ENCODE measurements around the gene ZEB2. TPM values are rescaled to one million over a fixed set of nuclear protein-coding genes. Genes with fewer than 3 reads are reported as not detected.

ZEB2 gene
- total RNA-seq, 1 experiment from 2014 or later, result 1.2 TPM

- Histone ChIP-seq H3K4me1 (ENCODE audit: insufficient read depth, low read length) (peaks cover 12% of the 10 kb centered on the region; the same call in 1 of the 2 replicates), H3K79me2 (ENCODE audit: insufficient read depth, low read length) (no peaks in the 10 kb centered on the region), H3K23ac (ENCODE audit: insufficient read length, low read depth, low read length) (no peak overlapping the region), H3K9ac (ENCODE audit: extremely low read depth, insufficient read length, low read length) (no peak overlapping the region), H2BK15ac (ENCODE audit: low read depth, low read length) (no peak overlapping the region), H3K4me2 (ENCODE audit: insufficient read depth, insufficient read length, low read length) (no peak overlapping the region), H3K18ac (ENCODE audit: insufficient read length, low read depth, low read length) (no peak overlapping the region), H3K27me3 (ENCODE audit: insufficient read depth, low read length) (peaks cover 5% of the 10 kb centered on the region; the same call in 1 of the 2 replicates), H3K14ac (ENCODE audit: insufficient read depth, low read length) (no peak overlapping the region), H2BK12ac (ENCODE audit: insufficient read length, low read depth, low read length) (no peak overlapping the region), H4K20me1 (ENCODE audit: control insufficient read depth, insufficient read depth, insufficient read length) (no peaks in the 10 kb centered on the region), H3K56ac (ENCODE audit: insufficient read length, low read depth, low read length) (no peak overlapping the region), H2AFZ (ENCODE audit: low read length) (no peak overlapping the region), H2BK20ac (ENCODE audit: low read depth, low read length, poor library complexity, severe bottlenecking) (no peak overlapping the region), H3T11ph (ENCODE audit: low read length) (no peak overlapping the region), H3K4ac (ENCODE audit: low read depth, low read length) (no peak overlapping the region), H2AK5ac (ENCODE audit: insufficient read length, low read length) (no peak overlapping the region), H4K8ac (replicated peaks; ENCODE audit: insufficient read length, low read depth, low read length) (no peak overlapping the region), H3K27ac (ENCODE audit: insufficient read length, low read depth, low read length) (no peak overlapping the region), H2BK5ac (ENCODE audit: insufficient read length, low read length) (no peak overlapping the region), H2BK120ac (ENCODE audit: low read depth, low read length, poor library complexity, severe bottlenecking) (no peak overlapping the region), H3K23me2 (ENCODE audit: insufficient read length, low read depth, low read length, poor library complexity, severe bottlenecking) (no peaks in the 10 kb centered on the region), H4K5ac (ENCODE audit: insufficient read length, low read depth, low read length) (no peak overlapping the region), H3K79me1 (ENCODE audit: insufficient read depth, low read depth, low read length, poor library complexity, severe bottlenecking) (no peaks in the 10 kb centered on the region), H3K9me3 (ENCODE audit: control insufficient read depth, low read depth, low read length) (no peaks in the 10 kb centered on the region), H4K91ac (ENCODE audit: insufficient read length, low read depth, low read length) (no peak overlapping the region)
- H3K27ac Mint-ChIP-seq, result 0 out of 7 replicates have a peak overlapping the region, but pooled peaks of 1 of the 3 experiments have one; percentile 61
- TF ChIP-seq CTCF (conservative IDR thresholded peaks at IDR 0.05), result no peak
- no CpG with 5 or more reads among the region's 10 CpGs for WGBS (ENCODE audit: extremely low coverage, insufficient read length, low lambda C conversion rate)
- peaks cover 36% of the 10 kb centered on the region for H3K27me3 Mint-ChIP-seq (ENCODE audit: low read depth)
- peaks cover 0 to 11% (median 6%) of the 10 kb centered on the region in 3 experiments; a peak in 4 of 7 replicates for H3K36me3 Mint-ChIP-seq (ENCODE audit: insufficient read depth in 1 of 3, low read depth in 3 of 3)
- no peak for DNase-seq
- H3K4me1 Mint-ChIP-seq, result peaks cover 65% of the 10 kb centered on the region in 2 experiments
- peaks cover 8% of the 10 kb centered on the region in 2 experiments; a peak in 4 of 5 replicates for H3K9me3 Mint-ChIP-seq
- no peak overlapping the region for H3K4me3 Mint-ChIP-seq
These were observed 71.4 kb downstream of the ZEB2 start for GRCh38 chr2:144448389-144449027.

Data from H9 (cell line).